PC-9 (cell line): ENCODE data around the gene UBTD1.

Source experiments
- EZH2 ChIP-seq: fragments of 200-600 bp; sonication (generic); IDR thresholded peaks from 2 replicates; pipeline ENCODE4 v1.8.0; 2017; ENCODE audit warnings: antibody characterized with exemption, low read depth
- TF ChIP-seq, protein P1 (sequence below): fragments of 200-600 bp; sonication (generic); conservative IDR thresholded peaks from 2 replicates; pipeline ENCODE4 v1.6.1; 2017; ENCODE audit warnings: mixed run types, antibody characterized with exemption, mild to moderate bottlenecking, moderate library complexity

DNA sequence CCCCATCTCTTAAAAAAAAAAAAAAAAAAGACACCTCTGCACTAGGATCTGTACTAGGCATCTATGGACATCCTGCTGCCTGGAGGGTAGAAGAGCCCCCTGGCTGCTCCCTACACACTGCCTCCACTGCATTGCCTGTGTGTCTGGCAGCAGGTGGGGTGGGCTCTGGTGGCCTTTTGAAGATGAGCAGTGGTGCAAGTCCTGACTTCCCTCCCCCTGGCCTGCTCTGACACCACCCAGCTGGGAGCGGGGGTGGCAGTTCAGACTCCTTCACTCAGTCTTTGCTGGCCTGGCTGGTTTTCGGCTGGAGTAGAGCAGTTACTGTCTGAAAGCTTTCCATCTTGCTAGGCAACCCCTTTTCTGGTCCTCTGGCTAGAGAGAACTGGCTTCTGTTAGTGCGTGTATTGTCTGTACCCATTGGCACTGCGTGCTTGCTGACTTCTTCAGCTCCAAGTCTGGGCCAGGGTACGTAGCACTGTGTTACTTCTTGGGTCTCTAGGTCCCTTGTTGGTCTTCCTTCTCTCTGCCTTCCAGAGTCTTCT is 108.4 kb downstream of the UBTD1 start:
- TF ChIP-seq, protein P1, sequence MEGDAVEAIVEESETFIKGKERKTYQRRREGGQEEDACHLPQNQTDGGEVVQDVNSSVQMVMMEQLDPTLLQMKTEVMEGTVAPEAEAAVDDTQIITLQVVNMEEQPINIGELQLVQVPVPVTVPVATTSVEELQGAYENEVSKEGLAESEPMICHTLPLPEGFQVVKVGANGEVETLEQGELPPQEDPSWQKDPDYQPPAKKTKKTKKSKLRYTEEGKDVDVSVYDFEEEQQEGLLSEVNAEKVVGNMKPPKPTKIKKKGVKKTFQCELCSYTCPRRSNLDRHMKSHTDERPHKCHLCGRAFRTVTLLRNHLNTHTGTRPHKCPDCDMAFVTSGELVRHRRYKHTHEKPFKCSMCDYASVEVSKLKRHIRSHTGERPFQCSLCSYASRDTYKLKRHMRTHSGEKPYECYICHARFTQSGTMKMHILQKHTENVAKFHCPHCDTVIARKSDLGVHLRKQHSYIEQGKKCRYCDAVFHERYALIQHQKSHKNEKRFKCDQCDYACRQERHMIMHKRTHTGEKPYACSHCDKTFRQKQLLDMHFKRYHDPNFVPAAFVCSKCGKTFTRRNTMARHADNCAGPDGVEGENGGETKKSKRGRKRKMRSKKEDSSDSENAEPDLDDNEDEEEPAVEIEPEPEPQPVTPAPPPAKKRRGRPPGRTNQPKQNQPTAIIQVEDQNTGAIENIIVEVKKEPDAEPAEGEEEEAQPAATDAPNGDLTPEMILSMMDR, result no peak
- no peak for TF ChIP-seq EZH2
